ENCODE results near the gene ZIC5. TPM values are rescaled to one million over a fixed set of nuclear protein-coding genes. Genes with fewer than 3 reads are reported as not detected.
"Not testable (repeated sequence)": the region's sequence is repeated elsewhere in the genome, so short reads cannot be mapped to it uniquely, and the experiment has no call there.

The ZIC5 gene
- total RNA-seq, 2 experiments from 2014 or later = not detected

GRCh38 chr13:99961636-99962035 lies 9.9 kb downstream of the ZIC5 start:
- no peak for DNase-seq
- Mint-ChIP-seq H3K27ac (no peak overlapping the region), H3K36me3 (no peaks in the 10 kb centered on the region), H3K27me3 (peaks cover 86% of the 10 kb centered on the region), H3K4me1 (peaks cover 20% of the 10 kb centered on the region), H3K4me3 (no peak overlapping the region), H3K9me3 (no peaks in the 10 kb centered on the region)

DNA sequence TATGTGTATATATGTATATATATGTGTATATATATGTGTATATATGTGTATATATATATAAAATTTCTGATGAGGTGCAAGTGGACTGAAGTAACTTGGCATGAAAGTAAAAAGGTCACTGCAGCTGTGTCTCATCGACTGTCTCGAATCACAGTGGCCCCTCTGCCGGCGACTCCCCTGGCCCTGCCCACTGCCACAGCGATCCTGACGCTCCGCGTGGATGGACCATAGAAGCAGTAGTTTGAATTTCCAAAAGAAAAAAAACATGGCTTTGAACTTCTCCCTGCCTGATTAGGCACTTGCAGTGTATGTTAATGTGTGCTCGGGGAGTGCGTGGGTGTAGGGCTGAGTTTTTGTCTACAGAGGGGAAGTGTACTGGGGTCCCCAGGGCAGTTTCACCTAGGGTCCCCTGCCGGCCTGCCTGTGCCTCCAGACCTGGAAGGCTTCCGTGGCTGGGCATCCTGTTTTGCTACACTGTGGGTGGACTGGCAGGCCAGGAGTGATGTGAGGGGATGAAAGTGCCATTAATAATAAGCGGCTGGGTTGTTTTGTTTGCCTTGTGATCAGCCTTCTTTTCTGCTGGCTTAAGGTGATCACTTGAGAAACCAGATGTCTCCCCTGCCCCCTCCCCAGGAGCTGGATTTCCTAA lies 10.8 kb downstream of the ZIC5 start:
- H3K9me3 Mint-ChIP-seq = no peaks in the 10 kb centered on the region
- no peaks in the 10 kb centered on the region for H3K36me3 Mint-ChIP-seq
- peaks cover 86% of the 10 kb centered on the region for H3K27me3 Mint-ChIP-seq
- peaks cover 22% of the 10 kb centered on the region for H3K4me1 Mint-ChIP-seq
- no peak for DNase-seq
- H3K27ac Mint-ChIP-seq = no peak overlapping the region
- no peak overlapping the region for H3K4me3 Mint-ChIP-seq

DNA sequence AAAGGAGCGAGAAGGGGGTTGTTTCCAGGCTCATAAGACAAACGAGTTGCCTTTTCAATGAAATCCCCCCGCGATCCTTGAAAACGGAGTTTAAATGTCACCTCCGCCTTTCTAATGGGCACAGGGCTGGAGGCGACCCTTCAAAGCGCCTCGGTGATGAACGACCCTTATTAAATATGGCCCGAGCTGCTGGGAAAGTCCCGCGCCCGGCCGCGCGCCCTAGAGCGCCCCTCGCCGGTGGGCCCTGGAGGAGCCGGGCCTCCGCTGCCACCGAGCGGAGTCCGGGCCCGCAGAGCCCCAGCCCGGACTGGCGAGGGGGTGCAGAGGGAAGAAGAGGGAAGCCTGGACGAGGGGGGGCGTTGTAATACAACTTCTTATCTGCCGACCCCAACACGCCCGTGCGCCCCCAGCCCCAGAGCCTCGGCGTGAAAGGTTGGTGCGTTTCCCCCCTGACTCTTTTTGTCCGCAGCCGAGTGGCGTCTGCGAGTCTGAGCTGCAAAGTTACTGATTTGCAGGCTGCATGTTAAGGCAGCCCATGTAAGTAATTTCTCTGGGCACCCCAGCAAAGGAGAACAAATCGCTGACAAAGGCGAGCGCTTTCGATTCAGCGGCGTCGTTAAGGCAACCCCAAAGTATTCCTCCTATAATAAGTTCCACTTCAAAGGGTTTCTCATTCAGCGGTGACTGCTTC lies 11.9 kb downstream of the ZIC5 start:
- Mint-ChIP-seq H3K27me3 (peaks cover 90% of the 10 kb centered on the region), H3K4me3 (peak overlapping the region; percentile 40), H3K4me1 (peaks cover 22% of the 10 kb centered on the region), H3K27ac (no peak overlapping the region), H3K36me3 (no peaks in the 10 kb centered on the region), H3K9me3 (no peaks in the 10 kb centered on the region)
- no peak for DNase-seq

DNA sequence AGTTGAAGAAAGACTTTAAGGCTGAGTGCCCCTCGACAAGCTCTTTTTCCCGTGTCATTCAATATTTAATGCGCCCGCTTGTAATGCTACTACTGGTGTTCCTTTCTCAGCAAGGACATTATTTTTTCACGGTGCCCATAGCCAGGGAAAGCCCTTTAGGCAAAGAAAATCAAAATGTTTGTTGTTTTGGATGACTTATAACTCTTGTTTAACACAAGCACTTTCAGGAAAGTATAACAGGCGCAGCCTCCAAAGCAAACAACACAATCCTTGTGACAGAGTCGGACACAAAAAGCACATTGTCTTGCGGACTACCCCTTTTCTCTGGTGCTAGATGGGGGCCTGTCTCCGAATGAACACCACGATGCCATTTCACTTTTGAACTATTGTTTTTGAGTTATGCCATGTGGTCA lies 12.4 kb downstream of the ZIC5 start:
- Mint-ChIP-seq H3K4me3 (no peak overlapping the region), H3K27me3 (peaks cover 88% of the 10 kb centered on the region)
- DNase-seq = no peak

DNA sequence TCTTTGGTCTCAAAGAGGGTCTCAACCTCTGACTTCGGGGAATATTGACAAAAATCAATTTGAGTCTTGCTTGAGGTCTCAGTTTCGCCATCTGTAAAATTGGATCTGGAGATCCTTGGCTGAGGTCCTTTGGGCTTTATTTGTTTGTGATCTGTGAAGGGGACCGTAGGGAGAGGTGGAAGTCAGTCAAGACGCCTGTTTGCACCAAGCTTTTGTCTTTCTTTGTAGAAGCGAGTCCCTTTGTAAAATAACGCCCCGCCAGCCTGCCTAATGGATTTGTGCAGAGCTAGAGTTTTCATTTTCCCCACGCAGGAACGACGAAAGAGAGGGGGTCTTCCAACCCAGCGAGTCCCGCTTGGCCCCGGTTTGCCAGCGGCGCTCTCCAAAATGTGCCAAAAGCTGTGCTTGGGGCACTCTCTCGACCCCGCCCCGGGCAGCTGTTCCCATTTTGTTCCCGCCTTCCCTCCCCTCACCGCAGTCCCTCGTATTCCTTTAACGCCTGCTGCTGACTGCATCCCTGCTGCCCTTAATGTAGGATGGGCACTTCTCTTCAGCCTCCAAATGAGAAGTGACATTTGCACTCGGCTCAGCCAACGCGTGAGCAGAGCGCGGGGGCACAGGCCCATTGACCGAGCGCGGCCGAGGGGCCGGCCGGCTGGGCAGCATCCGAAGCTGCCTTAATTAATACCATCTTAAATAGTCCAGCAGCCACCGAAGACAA lies 13.0 kb downstream of the ZIC5 start:
- H3K27ac Mint-ChIP-seq = no peak overlapping the region
- H3K36me3 Mint-ChIP-seq = no peaks in the 10 kb centered on the region
- no peak for DNase-seq
- no peaks in the 10 kb centered on the region for H3K9me3 Mint-ChIP-seq
- peaks cover 22% of the 10 kb centered on the region for H3K4me1 Mint-ChIP-seq
- no peak overlapping the region for H3K4me3 Mint-ChIP-seq
- H3K27me3 Mint-ChIP-seq = peaks cover 88% of the 10 kb centered on the region

More for the DNA sequence above, 12.4 kb downstream of the ZIC5 start:
- Mint-ChIP-seq H3K36me3 (no peaks in the 10 kb centered on the region), H3K4me1 (peaks cover 22% of the 10 kb centered on the region), H3K27ac (no peak overlapping the region), H3K9me3 (no peaks in the 10 kb centered on the region)

- Mint-ChIP-seq H3K4me3 (peak overlapping the region; percentile 51), H3K4me1 (peaks cover 22% of the 10 kb centered on the region), H3K27me3 (peaks cover 93% of the 10 kb centered on the region), H3K36me3 (no peaks in the 10 kb centered on the region), H3K27ac (no peak overlapping the region), H3K9me3 (no peaks in the 10 kb centered on the region)
- DNase-seq = no peak
Measured at GRCh38 chr13:99956473-99957349, 14.9 kb downstream of the ZIC5 start.

- Mint-ChIP-seq H3K9me3 (no peaks in the 10 kb centered on the region), H3K27ac (no peak overlapping the region), H3K36me3 (no peaks in the 10 kb centered on the region), H3K4me1 (peaks cover 21% of the 10 kb centered on the region), H3K27me3 (peaks cover 90% of the 10 kb centered on the region), H3K4me3 (peak overlapping the region; percentile 22)
- DNase-seq = no peak
Measured at GRCh38 chr13:99955747-99956472, 15.7 kb downstream of the ZIC5 start.

DNA sequence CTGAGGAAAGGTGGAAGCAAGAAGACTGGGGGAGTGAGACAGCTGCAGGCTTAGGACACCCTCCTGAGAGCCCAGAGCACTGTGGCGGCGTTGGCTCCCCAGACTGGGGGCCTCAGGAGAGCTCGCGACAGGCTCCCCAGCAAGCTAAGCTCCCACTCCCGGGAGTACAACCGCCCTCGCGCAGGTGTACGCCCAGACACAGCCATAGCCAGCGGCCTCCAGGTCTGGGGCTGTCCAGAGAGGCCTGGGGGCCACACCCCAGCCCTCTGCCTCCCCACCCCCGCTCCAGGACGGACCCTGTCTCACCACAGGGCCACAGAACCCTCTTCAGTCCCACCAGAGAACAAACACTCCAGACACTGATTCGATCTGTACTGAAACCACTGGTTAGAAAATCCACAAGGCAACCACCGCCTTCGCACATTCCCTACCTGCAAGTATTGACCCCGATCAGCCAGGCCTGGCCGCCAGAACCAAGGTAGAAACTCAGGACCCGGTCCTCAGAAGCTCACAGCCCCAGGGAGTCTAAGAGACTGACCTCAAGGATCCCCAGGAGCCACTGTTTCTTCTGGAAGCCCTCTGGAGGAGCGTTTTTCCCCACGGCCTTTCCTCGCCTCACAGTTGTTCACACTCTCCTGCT lies 16.3 kb downstream of the ZIC5 start:
- H3K36me3 Mint-ChIP-seq = no peaks in the 10 kb centered on the region
- peaks cover 19% of the 10 kb centered on the region for H3K4me1 Mint-ChIP-seq
- no peak overlapping the region for H3K27ac Mint-ChIP-seq
- no peaks in the 10 kb centered on the region for H3K9me3 Mint-ChIP-seq
- H3K4me3 Mint-ChIP-seq = no peak overlapping the region
- peaks cover 90% of the 10 kb centered on the region for H3K27me3 Mint-ChIP-seq
- no peak for DNase-seq

- Mint-ChIP-seq H3K4me1 (peaks cover 13% of the 10 kb centered on the region), H3K9me3 (no peaks in the 10 kb centered on the region), H3K27me3 (peaks cover 83% of the 10 kb centered on the region), H3K4me3 (no peak overlapping the region), H3K27ac (no peak overlapping the region), H3K36me3 (no peaks in the 10 kb centered on the region)
- DNase-seq = no peak
Measured at GRCh38 chr13:99953138-99953755, 18.3 kb downstream of the ZIC5 start.

DNA sequence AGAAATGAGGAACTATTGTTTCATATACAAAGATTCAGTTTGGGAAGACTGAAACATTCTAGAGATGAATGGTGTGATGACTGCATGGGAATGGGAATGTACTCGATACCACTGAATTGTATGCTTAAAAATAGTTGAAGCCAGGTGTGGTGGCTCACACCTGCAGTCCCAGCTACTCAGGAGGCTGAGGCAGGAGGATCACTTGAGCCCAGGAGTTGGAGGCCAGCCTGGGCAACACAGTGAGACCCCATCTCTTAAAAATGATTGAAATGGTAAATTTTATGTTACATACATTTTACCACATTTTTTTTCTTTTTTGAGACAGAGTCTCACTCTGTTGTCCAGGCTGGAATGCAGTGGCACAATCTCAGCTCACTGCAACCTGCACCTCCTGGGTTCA lies 19.9 kb downstream of the ZIC5 start:
- H3K4me1 Mint-ChIP-seq, H3K27ac Mint-ChIP-seq, H3K36me3 Mint-ChIP-seq, H3K4me3 Mint-ChIP-seq, DNase-seq, H3K9me3 Mint-ChIP-seq: not testable (repeated sequence)
- peaks cover 81% of the 10 kb centered on the region for H3K27me3 Mint-ChIP-seq

DNA sequence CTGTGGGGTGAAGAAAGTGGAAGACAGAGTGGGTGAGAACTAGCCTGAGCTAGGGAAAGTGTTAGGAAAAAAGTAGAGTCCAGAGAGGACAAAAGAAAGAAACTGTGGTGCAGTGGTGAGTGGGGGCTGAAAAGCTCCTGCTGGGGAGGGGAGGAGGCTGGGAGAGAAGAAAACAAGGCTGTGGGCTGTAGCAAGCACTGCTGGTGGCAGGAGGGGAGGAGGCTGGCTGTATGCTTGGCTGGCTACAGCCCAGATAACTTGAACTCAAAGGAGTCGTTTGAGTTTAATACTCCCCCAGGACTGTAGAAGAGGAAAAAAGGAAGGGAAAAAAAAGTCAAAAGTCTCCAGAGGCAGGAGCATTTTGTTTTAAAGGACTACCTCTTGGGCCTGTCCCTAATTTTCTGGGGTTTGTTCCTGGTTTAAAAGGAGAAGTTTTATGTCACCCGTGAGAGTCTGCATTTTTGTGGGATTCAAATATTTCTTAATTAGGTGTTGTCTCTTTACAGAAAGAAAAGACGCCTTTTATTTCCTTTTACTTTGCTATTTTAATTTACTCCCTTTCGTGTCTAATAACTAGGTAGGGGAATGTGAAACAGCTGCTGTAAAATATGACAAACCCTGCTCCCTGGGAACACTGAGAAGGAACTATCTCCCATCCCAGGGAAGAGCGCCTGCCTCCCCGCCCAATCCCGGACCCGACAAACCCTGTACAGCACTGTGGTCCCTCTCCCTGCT lies 21.7 kb downstream of the ZIC5 start:
- Mint-ChIP-seq H3K27me3 (peaks cover 75% of the 10 kb centered on the region), H3K4me1 (no peaks in the 10 kb centered on the region), H3K27ac (no peak overlapping the region), H3K36me3 (no peaks in the 10 kb centered on the region), H3K4me3 (no peak overlapping the region), H3K9me3 (no peaks in the 10 kb centered on the region)
- no peak for DNase-seq

DNA sequence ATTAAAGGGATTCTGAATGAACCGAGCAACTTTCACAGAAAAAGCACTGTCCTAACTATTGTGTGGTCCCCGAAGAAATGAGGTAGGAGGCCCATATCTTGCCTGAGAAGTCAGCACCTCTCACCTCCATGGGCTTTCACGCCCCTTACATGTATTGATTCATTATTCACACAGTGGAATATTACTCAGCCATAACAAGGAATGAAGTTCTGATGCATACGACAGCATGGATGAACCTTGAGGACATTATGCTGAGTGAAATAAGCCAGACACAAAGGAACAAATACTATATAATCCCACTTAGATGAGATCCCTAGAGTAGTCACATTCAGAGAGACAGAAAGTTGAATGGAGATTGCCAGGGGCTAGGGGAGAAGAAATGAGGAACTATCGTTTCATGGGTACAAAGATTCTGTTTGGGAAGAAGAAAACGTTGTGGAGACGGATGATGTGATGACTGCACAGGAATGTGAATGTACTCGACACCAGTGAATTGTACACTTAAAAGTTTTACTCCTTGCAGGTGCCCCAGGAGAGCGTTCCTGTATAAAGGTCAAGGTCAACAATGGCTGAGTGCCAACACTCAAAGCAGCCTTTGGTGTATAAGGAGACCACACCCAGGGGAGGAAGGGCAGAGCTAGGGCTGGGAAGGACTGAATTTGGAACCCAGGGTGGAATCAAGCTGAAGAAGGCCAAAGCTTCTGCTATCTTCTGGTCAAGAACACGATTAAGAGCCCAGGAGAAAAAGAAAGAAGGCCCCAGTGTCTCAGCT lies 22.5 kb downstream of the ZIC5 start:
- no peak overlapping the region for H3K4me3 Mint-ChIP-seq
- no peak for DNase-seq
- no peaks in the 10 kb centered on the region for H3K9me3 Mint-ChIP-seq
- H3K27me3 Mint-ChIP-seq = peaks cover 77% of the 10 kb centered on the region
- H3K36me3 Mint-ChIP-seq = no peaks in the 10 kb centered on the region
- H3K4me1 Mint-ChIP-seq = no peaks in the 10 kb centered on the region
- H3K27ac Mint-ChIP-seq = no peak overlapping the region

All from activated naive CD8-positive, alpha-beta T cell treated with anti-CD3 and anti-CD28 coated beads for 36 hours (primary cell).